HG03103 (cell line): ENCODE data around the gene CSMD2.

Experiments used
- ATAC-seq: cut with Tn5 transposase; IDR thresholded peaks from one replicate; pipeline ENCODE4 v1.9.1; 2021; ENCODE audit warnings: low read depth; ENCODE audit not compliant: unreplicated experiment

CSMD2 gene

GRCh38 chr1:33790577-33790976 is 374.5 kb downstream of the CSMD2 start:
- no peak for ATAC-seq

- no peak for ATAC-seq
Observed at GRCh38 chr1:33784876-33785275, 380.2 kb downstream of the CSMD2 start.

DNA sequence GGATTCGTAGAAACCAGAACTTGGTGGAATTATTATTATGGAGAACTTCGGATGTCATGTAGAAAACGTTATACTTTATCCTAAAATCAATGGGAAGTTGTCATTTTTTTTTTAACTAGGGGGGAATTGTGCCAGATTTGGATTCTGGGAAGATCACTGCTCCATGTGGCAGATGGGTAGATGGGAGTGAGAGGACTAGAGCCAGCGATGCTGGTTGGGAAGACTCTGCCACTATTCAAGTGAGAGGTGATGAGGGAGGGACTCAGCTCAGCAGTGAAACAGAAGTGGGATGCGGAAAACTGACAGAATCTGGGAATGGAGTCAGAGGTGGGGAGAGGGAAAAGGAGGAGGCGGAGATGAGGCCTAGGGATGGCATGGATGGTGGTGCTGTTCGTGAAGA is 382.3 kb downstream of the CSMD2 start:
- no peak for ATAC-seq

GRCh38 chr1:33781652-33782051 is 383.4 kb downstream of the CSMD2 start:
- no peak for ATAC-seq

DNA sequence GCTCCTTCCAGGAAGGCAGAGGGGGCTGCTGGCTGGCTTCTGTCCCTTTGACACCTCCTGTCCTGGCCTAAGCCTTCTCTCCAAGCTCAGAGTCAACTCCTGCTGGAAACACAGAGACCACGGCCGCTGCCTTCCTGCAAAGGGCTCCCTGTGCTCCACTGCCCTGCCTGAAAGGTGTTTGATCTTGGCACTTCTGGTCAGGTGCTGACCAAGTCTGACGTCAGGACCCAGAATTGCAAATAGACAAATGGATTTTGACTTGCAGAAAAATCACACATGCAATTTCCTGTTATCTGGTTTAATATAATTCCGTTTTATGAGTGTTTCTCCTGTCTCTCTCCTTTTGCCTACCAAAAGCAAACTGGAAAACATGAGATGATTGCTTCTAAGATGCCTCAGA is 387.7 kb downstream of the CSMD2 start:
- ATAC-seq, result no peak

DNA sequence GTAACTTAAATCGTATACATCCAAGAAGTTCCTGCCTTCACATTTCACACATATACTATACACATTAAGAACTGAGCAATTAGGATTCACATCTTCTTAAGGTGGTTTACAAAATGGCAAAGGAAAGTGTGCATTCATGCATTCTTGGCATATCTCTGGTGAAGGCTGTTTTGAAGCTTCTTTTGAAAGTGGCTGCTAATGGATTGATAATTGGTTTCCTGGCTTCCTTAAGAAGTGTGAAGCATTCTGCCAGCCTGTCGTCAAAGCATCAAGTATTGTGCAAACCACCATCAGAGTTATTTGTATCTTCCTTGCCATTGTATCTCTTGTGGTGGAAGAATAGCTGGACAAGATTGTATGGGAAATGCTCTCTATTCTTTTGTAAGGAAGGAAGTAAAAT is 396.2 kb downstream of the CSMD2 start:
- ATAC-seq, result no peak

- no peak for ATAC-seq
Observed at GRCh38 chr1:33768106-33768505, 396.9 kb downstream of the CSMD2 start.

- no peak for ATAC-seq
Observed at GRCh38 chr1:33764149-33764548, 400.9 kb downstream of the CSMD2 start.

DNA sequence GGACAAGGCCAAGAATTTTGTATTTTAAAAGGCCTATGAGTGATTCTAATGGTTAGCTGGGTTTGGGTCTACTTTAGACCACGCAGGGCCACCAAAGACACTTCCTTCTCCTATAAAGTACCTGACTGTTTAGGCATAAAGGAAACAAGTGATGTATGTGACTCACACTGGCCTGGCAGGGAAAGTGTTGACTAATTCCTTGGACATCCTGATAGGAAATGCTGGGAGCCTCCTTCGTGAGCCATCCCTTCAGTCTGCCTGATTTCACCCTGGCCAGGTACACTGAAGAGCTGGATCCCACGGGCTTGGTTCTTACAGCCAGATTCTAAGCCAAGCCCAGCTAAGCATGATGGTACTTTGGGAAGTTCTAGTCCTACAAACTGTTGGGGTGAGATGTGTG is 401.6 kb downstream of the CSMD2 start:
- no peak for ATAC-seq

- no peak for ATAC-seq
Observed at GRCh38 chr1:33762962-33763361, 402.1 kb downstream of the CSMD2 start.

- ATAC-seq, result no peak
Observed at GRCh38 chr1:33762109-33762830, 402.8 kb downstream of the CSMD2 start.

DNA sequence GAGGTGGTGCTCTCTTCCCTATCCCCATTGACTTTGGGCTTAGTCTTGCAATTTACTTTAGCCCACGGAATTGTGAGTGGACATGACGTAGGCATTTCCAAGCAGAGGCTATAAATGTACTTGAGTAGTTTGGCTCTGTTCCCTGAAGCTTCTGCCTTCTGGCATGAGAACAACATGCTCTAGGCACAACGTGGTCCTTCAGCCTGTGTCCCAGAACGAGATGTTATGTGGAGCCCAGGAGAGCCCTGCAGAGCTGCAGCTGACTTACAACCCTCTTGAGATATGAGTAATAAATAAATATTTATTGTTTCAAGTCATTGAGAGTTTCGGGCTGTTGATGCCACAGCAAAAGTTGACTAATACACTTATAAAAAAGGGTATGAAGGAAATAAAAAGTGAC is 406.3 kb downstream of the CSMD2 start:
- no peak for ATAC-seq

DNA sequence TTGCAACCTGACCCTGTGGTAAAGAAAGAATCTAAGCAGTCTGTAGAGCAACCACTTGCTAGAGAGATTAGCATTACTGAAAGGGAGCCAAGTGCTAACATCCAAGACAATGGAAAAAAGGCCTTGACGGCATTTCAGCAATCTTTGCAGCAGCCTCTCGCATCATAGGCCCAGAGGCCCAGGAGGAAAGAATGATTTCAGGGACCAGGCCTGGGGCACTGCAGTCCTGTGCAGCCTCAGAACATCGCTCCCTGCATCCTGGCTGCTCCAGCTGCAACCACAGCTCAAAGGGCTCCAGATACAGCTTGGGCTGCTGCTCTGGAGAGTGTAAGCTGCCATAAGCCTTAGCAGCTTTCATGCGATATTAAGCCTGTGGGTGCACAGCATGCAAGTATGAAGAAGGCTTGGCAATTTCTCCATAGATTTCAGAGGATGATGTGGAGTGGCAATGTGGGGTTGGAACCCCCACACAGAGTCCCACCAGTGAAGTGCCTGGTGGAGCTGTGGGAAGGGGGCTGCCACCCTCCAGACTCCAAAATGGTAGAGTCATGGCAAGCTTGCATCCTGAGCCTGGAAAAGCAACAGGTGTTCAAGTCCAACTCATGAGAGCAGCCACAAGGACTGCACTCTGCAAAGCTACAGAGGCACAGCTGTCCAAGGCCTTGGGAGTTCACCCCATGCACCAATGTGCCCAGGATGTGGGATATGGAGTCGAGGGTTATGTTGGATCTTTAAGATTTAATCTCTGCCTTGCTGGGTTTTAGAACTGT is 411.8 kb downstream of the CSMD2 start:
- no peak for ATAC-seq

DNA sequence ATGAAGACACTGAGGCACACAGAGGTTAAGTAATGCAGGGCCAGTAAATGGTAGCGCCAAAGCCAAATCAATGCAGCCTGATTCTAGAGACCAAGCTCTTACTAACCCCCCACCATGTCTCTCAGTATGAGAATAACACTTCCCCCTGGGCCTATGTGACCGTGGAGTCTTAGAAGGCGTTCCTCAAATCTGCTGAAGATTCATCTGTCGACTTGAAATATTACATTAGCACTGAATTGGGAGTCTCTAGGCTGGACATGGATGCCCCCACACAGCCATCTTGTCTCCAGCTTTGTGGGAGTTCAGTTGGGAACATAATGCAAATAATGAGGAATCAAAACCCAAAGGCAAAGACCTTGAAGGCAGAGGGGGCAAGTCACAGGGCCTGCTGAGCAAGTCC is 419.1 kb downstream of the CSMD2 start:
- ATAC-seq, result no peak

- no peak for ATAC-seq
Observed at GRCh38 chr1:33743221-33743998, 421.6 kb downstream of the CSMD2 start.

DNA sequence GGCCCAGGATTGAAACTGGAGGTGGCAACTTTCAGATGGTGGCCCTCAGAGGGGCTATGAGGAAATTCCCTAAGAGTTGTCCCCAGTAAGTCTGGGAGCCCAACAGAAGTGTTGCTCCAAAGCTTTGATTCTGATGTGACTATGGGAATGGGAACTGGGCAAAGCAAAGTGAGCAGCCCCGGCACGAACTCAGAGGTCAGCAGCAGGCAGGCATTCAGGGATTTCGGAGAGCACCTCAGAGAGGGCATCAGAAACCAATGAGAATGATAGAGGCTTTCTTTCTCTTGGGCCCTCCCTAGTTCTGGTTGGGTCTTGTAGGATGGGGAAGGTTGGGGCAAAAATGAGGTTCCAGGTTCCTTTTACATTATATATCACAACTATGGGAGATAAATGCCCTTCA is 422.4 kb downstream of the CSMD2 start:
- no peak for ATAC-seq

GRCh38 chr1:33741749-33742148 is 423.3 kb downstream of the CSMD2 start:
- no peak for ATAC-seq

- no peak for ATAC-seq
Observed at GRCh38 chr1:33740040-33740744, 424.8 kb downstream of the CSMD2 start.

- no peak for ATAC-seq
Observed at GRCh38 chr1:33738976-33739375, 426.1 kb downstream of the CSMD2 start.

GRCh38 chr1:33738536-33738935 is 426.5 kb downstream of the CSMD2 start:
- ATAC-seq, result no peak

GRCh38 chr1:33736496-33736895 is 428.5 kb downstream of the CSMD2 start:
- no peak for ATAC-seq
